Panc1 (cell line): ENCODE data around the gene BCAP29. TPM values are rescaled to one million over a fixed set of nuclear protein-coding genes. Genes with fewer than 3 reads are reported as not detected.

Experiments used
- ATAC-seq: fragments of 200-7000 bp; cut with Tn5 transposase; 2 replicates; pipeline ENCODE4 v1.9.1; 2020; ENCODE audit warnings: mild to moderate bottlenecking, moderate library complexity
- BruUV-seq: library from RNA; stranded (reverse); fragments of 400-500 nt; replicated peaks from 2 replicates; lab custom pipeline; 2021; lab: Mats Ljungman, UMichigan
- CTCF ChIA-PET: fragments of 300-600 bp; sonication (Branson Sonifier 250); formaldehyde crosslinking; loops from one replicate; lab custom pipeline; 2022; ENCODE audit warnings: antibody characterized with exemption; lab: Charles Lee
- POLR2A ChIA-PET: fragments of 300-600 bp; sonication (Branson Sonifier 250); formaldehyde crosslinking; loops from one replicate; lab custom pipeline; 2022; ENCODE audit warnings: antibody characterized with exemption; lab: Charles Lee
- DNase-seq: peaks from one replicate; pipeline ENCODE4 v3.0.0-alpha.2; 2010; ENCODE audit warnings: low read depth, low spot score
- H3K27ac ChIP-seq: 2 replicates; pipeline ENCODE4 v1.5.1; 2011; ENCODE audit warnings: mild to moderate bottlenecking, low read length, inconsistent platforms
- H3K27me3 ChIP-seq: fragments of 200-500 bp; sonication (Bioruptor generic); 2 replicates; pipeline ENCODE4 v1.6.0; 2014; ENCODE audit warnings: low read length, inconsistent platforms; ENCODE audit not compliant: control insufficient read depth, insufficient read depth
- H3K36me3 ChIP-seq: fragments of 200-500 bp; sonication (Bioruptor generic); 2 replicates; pipeline ENCODE4 v1.5.1; 2014; ENCODE audit warnings: inconsistent platforms, mild to moderate bottlenecking, low read length, moderate library complexity; ENCODE audit not compliant: control insufficient read depth, insufficient read depth
- H3K4me1 ChIP-seq: 2 replicates; pipeline ENCODE4 v1.5.1; 2011; ENCODE audit warnings: inconsistent platforms, mild to moderate bottlenecking, low read length, moderate library complexity; ENCODE audit not compliant: control insufficient read depth, insufficient read depth
- H3K4me3 ChIP-seq, 2 experiments: 2 replicates each; pipeline ENCODE4 v1.5.1; 2011 to 2012; ENCODE audit warnings: low read depth in 2 of 2, low read length in 2 of 2, mild to moderate bottlenecking in 2 of 2, inconsistent platforms in 1 of 2, moderate library complexity in 1 of 2
- H3K9me3 ChIP-seq: fragments of 200-500 bp; sonication (Bioruptor generic); 2 replicates; pipeline ENCODE4 v1.5.1; 2014; ENCODE audit warnings: low read depth, mild to moderate bottlenecking, inconsistent platforms, low read length, moderate library complexity; ENCODE audit not compliant: control insufficient read depth, insufficient read depth
- CTCF ChIP-seq: fragments of 450-650 bp; IDR thresholded peaks from 2 replicates; pipeline ENCODE4 v1.5.1; 2017; ENCODE audit warnings: mild to moderate bottlenecking
- POLR2AphosphoS5 ChIP-seq: IDR thresholded peaks from 2 replicates; pipeline ENCODE4 v1.6.1; 2012; ENCODE audit warnings: mild to moderate bottlenecking, low read depth, low read length, moderate library complexity
- REST ChIP-seq, 2 experiments: IDR thresholded peaks; 2 replicates each; pipeline ENCODE4 v1.6.1; 2011 to 2012; ENCODE audit warnings: low read depth in 2 of 2, control low read depth in 1 of 2, low read length in 1 of 2, mild to moderate bottlenecking in 1 of 2, moderate library complexity in 1 of 2; ENCODE audit not compliant: insufficient read depth in 1 of 2
- SIN3A ChIP-seq: IDR thresholded peaks from 2 replicates; pipeline ENCODE4 v1.6.1; 2012; ENCODE audit warnings: low read depth, mild to moderate bottlenecking, low read length, moderate library complexity, borderline replicate concordance; ENCODE audit not compliant: insufficient read depth
- TCF7L2 ChIP-seq: IDR thresholded peaks from 2 replicates; pipeline ENCODE4 v1.6.1; 2011; ENCODE audit warnings: mild to moderate bottlenecking, low read depth, low read length, inconsistent platforms
- in situ Hi-C: cut with HindIII; loops from 2 replicates; pipeline ENCODE4 v1.10.0; 2016; ENCODE audit warnings: low sequenced_read_pairs, low pct_unique_long_range_greater_than_20kb
- intact Hi-C: fragments of 100-400 bp; cut with micrococcal nuclease; formaldehyde crosslinking; loops from one replicate; pipeline ENCODE4 v1.10.0; 2022; ENCODE audit not compliant: unreplicated experiment
- total RNA-seq: library from RNA; stranded (reverse); gene quantifications from one replicate; pipeline ENCODE4 v1.2.1, GENCODE V29; 2021; ENCODE audit not compliant: unreplicated experiment

The BCAP29 gene
- total RNA-seq, 1 experiment from 2014 or later, result 71.7 TPM

- no peaks in the 10 kb centered on the region for H3K27me3 ChIP-seq
- POLR2A ChIA-PET, result no interaction called here
- BruUV-seq, result no TSS peak
- DNase-seq (no peak), ATAC-seq (no peak)
- in situ Hi-C loops (no loop called here), intact Hi-C loops (no loop called here)
- CTCF ChIA-PET, result no interaction called here
- no peaks in the 10 kb centered on the region for H3K9me3 ChIP-seq
- H3K36me3 ChIP-seq, result peaks cover 8% of the 10 kb centered on the region; the same call in 1 of the 2 replicates
- TF ChIP-seq CTCF (no peak), REST (IDR thresholded peaks at IDR 0.05; ENCODE audit: insufficient read depth in 1 of 2, low read depth in 2 of 2, low read length in 1 of 2) (no peak), TCF7L2 (no peak), POLR2AphosphoS5 (no peak), SIN3A (no peak)
- no peak overlapping the region for H3K27ac ChIP-seq
- no peak overlapping the region for H3K4me3 ChIP-seq
- H3K4me1 ChIP-seq, result no peaks in the 10 kb centered on the region
Measured at GRCh38 chr7:107609811-107610261, 29.8 kb downstream of the BCAP29 start.

GRCh38 chr7:107610323-107610722, 30.3 kb downstream of the BCAP29 start:
- no TSS peak for BruUV-seq
- Histone ChIP-seq H3K4me1 (no peaks in the 10 kb centered on the region), H3K9me3 (no peaks in the 10 kb centered on the region), H3K36me3 (peaks cover 8% of the 10 kb centered on the region; the same call in 1 of the 2 replicates), H3K4me3 (no peak overlapping the region), H3K27me3 (no peaks in the 10 kb centered on the region), H3K27ac (no peak overlapping the region)
- intact Hi-C loops (no loop called here), in situ Hi-C loops (no loop called here)
- TF ChIP-seq POLR2AphosphoS5, result no peak
- TF ChIP-seq SIN3A, result no peak
- no peak for TF ChIP-seq CTCF
- no peak for TF ChIP-seq REST (IDR thresholded peaks at IDR 0.05; ENCODE audit: insufficient read depth in 1 of 2, low read depth in 2 of 2, low read length in 1 of 2)
- no peak for TF ChIP-seq TCF7L2
- ChIA-PET POLR2A (no interaction called here), CTCF (no interaction called here)
- ATAC-seq (no peak), DNase-seq (no peak)
